GM19025 (cell line): Measurements from ENCODE around the gene NMNAT2.
A peak's percentile ranks its signal among the peaks of the same experiment; 100 is the strongest.

ENCODE experiments used
- ATAC-seq: cut with Tn5 transposase; IDR thresholded peaks from one replicate; pipeline ENCODE4 v1.9.1; 2021; ENCODE audit warnings: mild to moderate bottlenecking, low read depth, moderate library complexity; ENCODE audit not compliant: unreplicated experiment

Gene NMNAT2

DNA sequence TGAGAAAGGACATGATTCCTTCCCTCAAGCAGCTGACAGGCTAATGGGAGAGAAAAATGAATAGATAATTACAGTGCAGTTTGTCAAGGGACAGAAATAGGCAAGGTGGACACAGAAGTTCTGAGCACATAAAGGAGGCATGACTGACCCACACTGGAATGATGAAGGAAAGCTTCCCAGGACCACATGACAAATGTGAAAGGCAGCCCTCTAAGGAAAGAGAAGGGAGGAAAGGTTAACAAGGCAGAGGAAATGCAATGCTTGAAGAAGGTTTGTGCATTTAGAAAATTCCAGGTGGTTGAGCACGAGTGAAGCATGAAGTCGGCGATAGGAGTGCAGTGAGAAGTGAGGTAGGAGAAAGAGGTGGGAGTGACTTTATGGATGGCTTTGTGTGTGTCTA is 194.7 kb downstream of the NMNAT2 start:
- no peak for ATAC-seq

DNA sequence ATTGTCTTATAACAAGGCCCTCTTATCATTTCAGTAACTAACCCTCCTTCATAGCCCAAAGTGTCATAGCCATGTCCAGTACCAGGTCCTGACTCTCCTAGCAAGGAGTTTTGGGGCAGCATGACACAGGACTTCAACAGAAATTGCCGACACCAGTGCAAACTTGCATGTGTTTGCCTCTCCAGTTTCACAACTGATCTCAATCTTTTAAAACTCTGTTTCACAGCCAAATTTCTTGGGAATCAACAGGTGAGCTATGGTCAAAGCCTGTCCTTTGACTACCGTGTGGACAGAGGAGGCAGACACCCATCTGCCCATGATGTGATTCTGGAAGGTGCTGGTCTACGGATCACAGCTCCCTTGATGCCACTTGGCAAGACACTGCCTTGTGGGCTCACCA is 195.3 kb downstream of the NMNAT2 start:
- ATAC-seq: no peak

DNA sequence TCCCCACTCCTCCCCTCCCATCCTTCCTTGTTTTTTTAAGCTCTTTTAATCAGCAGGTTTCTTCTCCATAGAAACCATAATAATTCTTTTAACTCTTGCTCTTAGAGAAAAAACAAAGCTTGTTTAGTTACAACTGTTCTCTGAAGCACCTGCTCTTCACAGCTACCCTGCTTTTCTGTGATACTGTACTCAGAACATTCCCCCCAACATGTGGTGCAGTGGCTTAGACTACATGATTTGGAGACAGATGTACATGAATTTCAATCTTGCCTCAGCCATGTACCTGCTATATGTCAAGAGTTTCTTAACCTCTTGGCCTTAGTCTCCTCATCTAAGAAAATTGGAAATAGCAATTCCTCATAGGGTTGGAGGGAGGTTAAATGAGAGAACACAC is 198.6 kb downstream of the NMNAT2 start:
- no peak for ATAC-seq

DNA sequence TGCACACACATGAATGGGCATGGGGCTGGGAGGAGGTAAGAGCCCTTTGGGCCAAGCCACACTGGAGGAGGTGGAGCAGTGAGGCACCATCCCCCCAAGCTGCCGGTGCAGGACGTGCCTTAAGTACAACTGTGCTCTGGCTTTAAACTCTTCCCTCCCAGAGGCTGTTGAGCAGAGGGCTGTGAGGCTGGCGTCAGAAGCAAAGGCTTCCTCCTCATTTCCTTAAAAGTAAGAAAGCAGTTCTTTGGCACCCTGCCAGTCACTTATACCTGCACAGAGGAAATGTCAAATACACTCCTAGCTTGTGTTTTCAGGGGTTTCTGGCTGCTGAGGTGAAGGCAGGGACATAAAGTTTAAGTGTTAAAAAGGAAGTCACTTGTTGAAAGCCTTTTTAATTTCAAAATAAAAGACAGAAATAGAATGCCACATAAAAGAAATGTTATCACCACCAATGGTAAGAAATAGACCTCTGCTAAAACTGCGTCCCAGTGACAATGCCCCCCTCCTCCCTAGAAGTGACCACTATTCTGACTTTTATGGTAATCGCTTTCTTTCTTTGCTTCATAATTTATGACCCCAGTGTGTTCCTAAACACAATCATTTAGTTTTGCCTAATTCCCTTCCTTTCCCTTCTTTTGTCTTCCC is 199.1 kb downstream of the NMNAT2 start:
- ATAC-seq: no peak

DNA sequence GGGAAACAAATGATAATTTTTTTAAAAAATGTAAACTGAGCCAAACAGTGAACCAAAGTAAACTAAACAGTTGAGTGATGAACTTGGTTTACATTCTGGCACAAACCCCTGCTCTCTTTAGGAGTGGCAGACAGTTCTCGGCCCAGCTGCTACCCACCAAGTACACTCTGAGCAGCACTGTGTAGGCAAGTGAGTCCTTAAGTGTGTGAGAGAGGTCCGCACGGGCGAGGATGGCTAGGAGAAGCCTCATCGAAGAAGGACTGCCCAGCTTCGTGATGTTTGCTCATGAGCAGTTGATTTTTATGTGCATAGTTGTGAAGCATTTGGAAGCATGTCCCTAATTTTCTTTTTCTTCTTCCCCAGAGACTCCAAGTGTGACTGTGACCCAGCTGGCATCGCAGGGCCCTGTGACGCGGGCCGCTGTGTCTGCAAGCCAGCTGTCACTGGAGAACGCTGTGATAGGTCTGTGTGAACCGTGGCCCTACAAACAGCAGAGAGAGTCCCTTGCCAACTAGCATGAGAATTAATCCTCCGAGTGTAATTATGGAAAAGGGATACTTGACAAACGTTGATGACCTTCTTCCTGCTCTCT is 200.1 kb downstream of the NMNAT2 start:
- ATAC-seq: no peak

DNA sequence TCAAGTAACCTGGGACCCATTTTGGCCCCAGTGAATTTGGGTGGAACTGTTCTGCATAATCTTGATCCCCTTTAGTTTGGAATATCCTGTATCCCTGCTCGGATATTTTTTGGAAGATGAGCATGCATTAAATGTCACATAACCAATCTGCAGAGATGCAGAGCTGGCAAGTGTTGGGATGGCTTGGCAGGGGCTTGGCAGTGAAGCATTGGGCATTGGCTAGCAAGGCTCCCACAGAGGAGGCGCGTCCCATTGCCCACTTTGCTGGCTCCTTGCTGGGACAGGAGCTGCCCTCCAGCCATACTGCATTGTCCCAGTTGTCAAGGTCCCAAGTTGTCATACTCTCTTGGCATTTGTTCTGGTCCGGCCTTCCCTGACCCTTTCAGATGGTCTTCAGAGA is 202.2 kb downstream of the NMNAT2 start:
- no peak for ATAC-seq

DNA sequence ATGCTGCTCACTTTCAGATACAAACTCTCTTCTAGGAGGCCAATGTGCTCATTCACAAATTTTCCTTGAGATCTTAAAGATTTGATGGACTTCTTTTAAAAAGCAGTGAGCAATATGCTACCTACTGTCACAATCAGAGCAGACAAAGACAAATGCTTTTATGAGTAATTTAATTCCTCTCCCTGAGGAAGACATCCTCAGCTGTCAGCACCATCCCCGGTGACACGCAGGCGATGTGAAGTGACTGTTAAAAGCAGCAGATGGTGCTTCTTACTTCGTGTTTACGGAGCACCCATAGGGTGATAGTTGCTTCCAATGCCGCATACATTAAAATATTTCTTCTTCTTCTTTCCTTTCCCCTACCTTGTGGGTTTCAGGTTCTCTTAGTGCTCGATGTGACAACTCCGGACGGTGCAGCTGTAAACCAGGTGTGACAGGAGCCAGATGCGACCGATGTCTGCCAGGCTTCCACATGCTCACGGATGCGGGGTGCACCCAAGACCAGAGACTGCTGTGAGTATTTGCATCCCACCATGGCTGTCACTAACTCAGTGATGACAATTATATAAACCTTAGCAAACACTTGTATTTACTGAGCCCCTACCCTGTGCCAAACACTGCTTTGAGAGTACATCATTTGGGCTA is 203.0 kb downstream of the NMNAT2 start:
- ATAC-seq: no peak

DNA sequence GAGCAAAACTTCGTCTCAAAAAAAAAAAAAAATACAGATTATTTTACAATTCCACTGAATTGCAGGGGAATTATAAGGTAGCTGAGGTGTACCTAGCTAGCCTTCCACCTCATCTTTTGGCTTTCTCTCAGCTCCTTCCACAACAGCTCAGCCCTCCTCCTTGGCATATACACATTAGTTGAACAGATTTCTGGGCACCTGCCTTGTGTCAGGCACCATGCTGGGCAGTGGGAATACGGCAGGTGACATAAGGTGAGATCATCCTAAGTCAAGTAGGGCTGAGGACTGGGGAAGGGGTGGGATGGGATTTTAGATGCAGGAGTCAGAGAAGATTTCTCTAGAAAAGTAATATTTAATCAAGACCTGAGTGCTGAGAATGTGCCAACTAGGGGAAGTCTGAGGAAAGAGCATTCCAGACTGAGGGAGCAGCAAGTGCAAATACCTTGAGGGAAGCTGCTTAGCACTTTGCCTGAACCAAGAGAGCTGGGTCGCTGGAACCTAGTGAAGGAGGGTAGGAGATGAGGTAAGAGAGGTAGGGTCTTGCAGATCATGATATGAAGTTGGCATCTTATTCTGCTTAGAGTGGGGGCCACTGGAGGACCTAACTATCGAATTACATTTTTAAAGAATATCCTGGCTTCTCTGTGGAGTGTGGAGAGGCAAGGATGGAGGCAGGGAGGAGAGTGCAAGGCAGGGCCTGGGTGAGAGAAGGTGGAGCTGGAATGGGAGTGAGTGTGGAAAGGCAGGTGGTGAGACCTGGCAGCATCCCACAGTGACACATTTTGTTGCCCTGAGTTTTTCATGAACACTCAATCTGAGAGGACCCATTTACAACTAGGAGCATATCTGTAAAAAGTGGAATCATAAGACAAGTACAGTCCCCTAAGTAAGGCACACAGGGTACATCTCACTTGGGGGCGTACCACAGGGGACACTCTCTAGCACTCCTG is 203.9 kb downstream of the NMNAT2 start:
- no peak for ATAC-seq

DNA sequence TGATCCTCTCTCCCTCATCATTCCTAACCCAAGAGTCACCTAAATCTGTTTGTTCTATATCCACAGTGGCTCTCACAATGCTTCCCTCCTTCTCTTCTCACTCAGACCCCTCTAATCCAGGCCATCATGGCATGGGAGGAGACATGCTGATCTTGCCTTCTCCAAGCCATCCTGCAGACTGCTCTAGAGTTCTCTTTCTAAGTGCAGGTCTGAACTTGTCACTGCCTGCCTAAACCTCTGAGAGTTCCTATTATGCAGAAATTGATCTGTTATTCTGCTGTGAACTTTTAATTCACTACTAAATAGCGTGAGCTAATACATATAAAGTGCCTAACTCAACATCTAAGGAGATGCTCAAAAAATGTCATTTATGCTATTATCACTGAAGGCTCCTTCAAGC is 205.3 kb downstream of the NMNAT2 start:
- no peak for ATAC-seq

DNA sequence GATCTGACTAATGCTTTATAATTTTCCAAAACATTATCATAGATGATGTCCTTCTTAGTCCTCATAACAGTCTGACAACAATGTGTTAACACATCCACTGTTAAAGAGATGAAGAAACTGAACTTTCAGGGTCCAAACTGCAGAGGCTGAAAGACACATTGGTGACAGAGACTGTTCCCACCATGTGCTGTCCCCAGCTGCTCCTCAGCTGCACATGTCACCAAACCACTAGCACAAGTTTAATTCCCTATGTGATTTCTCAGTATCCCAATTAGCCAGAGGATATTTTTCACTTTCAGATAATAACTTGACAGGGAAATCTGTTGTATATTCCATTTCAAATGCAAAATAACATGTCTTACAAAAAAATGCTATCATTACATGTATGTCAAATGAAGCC is 207.5 kb downstream of the NMNAT2 start:
- no peak for ATAC-seq

DNA sequence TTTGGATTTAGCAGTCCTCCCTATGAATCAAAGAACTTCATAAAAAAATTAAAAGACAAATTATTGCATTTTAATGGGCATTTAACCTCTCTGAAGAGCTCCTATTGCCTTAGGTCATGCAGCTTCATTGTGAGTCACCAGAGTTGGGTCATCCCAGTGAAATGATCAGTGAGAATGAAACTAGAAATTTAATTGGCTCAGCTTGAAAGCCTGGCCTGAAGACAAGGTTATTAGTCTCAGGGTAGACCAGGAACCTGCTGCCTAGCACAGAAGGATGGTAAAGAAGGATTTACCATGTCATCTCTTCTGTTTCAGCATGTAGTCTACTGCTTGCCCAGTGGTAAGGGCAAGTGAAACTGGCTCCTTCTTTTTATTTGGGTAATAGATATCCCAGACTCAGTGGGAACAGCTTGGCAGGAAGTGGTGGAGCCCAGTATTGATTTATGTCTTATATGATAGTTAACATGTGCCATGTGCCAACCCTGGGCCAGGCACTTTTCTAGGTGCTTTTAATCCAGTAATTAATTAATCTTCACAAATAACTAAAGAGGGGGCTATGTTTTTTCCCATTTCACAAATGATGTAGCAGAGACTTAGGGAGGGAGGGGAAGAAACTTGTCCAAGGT is 208.5 kb downstream of the NMNAT2 start:
- ATAC-seq: peak; percentile 53

DNA sequence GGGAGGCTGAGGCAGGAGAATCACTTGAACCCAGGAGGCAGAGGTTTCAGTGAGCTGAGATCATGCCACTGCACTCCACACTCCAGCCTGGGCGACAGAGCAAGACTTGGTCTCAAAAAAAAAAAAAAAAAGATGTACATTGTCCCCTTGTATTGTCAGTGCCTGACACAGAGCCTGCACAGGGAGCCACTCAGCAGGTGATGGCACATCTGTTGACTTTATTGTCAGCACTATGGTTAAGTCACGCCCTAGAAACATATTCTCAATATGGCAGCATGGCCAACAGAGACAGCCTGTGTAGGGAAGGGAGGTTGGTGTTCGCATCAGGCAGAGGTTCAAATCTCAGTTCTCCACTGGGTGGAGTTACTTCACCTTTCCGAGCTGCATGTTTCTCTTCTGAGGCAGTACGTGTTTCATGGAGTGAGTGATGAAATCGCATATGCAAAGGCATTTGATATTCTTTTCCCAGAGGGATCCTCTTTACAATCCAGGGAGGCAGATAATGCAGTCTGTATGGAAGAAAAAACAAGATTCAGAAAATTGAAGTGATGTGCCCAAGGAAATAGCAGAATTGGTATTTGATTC is 211.6 kb downstream of the NMNAT2 start:
- ATAC-seq: no peak

DNA sequence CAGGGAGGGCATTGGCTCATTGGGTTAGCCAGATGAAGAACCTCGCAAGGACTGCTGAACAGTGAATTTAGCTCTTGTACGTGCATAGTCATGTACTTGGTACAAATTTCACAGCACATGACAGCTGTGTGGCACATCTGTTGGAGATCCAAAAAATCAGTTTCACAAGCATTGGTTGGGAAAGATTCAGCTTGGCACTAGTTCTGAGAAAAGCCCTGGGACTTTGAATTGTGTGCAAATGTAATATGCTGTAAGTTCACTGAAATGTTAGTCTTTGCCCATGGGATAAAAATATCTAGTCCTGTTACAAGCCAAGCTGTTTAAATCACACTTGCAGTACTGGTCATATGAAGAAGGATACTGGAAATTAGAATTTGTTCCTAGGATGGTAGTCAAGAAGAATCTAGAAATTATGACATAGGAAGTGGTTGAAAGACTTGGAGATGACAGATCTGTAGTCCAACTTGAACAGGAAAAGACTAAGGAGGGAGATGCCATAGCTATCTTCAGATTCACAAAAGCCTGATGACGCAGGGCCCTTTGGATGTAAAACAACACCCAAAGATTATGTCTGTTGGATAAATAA is 212.9 kb downstream of the NMNAT2 start:
- no peak for ATAC-seq

DNA sequence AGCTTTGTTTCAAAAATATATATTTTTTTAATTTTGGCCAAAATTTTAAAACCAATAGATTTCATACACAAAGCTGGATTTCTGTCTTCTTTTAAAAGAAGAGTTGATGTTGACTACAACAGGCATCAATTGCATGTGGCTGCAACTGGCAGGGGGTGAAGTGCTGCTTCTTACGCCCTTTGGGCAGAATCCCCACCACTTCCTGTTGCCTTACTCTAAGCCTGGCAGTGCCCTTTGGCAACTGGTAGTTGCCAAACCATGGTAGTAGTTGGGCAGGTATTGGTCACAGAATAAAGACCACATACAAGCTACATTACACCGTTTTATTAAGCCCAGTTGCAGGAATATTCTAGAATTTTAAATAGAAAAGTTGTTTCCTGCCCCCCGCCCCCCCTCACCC is 215.1 kb downstream of the NMNAT2 start:
- no peak for ATAC-seq

DNA sequence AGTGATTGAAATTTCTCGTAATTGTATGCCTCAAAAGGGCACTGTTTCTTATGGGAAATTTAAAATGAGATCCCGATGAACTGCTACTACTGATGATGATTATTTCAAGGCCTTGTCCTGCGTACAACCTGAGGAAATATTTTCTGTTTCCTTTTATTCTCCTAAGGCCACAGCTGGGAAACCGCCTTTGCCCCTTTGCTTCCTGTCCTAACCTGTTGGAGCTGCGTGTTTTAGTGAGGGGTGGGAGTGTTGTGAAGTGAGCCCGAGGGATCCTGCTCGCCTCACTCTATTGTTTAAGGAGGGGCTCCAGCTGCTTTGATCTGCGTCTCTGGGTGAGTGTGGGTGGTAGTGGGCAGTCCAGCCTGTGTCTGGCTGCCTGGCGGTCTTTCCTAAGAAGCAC is 217.7 kb downstream of the NMNAT2 start:
- no peak for ATAC-seq

DNA sequence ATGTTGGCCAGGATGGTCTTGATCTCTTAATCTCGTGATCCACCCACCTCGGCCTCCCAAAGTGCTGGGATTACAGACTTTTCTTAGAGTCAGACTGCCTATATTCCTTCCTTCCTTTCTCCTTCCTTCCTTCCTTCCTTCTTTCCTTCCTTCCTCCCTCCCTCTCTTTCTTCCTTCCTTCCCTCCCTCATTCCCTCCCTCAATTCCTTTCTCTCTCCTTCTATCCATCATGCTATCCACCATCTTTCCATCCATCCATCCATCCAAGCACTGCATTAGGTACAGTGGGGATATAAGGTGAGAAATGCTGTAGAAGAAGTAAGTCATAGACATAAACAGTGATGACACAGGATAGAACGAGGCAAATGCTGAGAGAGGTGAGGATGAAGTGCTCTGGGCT is 218.9 kb downstream of the NMNAT2 start:
- ATAC-seq: no peak

DNA sequence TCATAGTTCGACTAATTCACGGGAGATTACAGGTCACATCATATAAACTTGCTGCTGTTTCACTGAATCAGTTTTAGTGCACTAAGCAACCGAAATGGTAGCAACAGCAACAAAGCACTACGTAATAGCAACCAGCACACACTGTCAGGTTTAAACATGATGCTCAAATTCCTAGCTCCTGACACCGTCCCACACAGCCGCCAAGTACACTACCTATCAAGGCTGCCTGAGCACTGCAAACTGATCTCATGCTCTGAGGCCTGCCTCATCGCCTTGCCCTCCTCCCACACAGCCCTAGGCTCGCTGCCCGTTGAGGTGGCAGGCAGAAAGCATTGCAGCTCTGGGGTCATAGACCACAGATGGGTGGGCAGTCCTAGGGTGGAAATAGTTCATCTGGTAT is 219.7 kb downstream of the NMNAT2 start:
- ATAC-seq: no peak
